Measurements from ENCODE around the gene E2F8.

DNA sequence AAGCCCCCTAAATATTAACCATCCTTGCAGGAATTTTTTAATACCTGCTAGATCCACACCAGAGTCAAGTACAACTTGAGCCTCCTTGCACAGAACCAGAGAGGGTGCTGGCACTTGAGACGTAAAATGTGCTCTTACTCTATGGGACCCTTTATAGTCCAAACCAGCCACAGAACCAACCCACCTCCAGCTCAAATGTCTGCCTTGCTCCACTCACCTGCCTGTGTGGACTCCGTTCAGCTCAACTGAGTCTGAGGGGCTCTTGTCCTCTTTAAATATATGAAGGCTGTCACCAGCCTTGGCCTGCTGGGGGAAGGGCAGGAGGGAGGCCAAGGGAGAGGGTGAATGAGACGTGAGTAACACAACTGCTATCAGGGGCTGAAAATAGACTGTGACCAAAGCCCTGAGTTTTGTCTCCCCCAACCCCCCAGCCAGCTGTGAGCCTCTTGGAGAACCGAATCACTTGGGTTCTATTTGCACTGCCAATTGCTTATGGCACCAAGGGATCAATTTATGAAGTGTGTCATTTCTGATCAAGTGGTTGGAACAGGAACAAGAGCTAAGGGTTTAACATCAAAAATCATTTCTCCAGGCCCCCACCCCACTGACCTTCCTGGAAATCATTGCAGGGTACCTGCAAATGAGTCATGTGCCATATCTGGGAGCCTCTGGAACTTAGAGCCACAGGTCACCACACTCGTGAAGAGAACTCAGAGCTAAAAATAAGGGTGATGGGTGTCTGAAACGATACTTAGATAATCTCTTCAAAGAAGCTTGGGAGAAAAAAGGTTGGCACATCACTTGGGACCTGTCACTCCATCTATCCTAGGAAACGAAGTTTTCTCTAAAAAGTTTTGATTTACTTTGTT, 38.8 kb downstream of the E2F8 start, which contains the start of gene CSRP3:
- TF ChIP-seq, protein P1, sequence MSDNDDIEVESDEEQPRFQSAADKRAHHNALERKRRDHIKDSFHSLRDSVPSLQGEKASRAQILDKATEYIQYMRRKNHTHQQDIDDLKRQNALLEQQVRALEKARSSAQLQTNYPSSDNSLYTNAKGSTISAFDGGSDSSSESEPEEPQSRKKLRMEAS (IDR thresholded peaks at IDR 0.05), result no peak
- no peak for TF ChIP-seq POLR2A (IDR thresholded peaks at IDR 0.05; ENCODE audit: borderline replicate concordance, extremely low read depth, insufficient read depth, insufficient read length)

All from HCT116 (cell line).